Measurements from ENCODE around the gene RBM20. TPM values are rescaled to one million over a fixed set of nuclear protein-coding genes. Genes with fewer than 3 reads are reported as not detected.

RBM20 gene
- total and polyA plus RNA-seq, 2 donors from 2014 or later, result 0.88 to 2.1 TPM

- no peak overlapping the region for H3K4me3 ChIP-seq (ENCODE audit: low read length in 3 of 3)
- H3K27ac ChIP-seq (ENCODE audit: low read depth in 2 of 2, low read length in 2 of 2), result no peak overlapping the region
- peaks cover 7 to 17% (median 8%) of the 10 kb centered on the region in 3 donors for H3K4me1 ChIP-seq (ENCODE audit: control insufficient read depth in 2 of 3, insufficient read depth in 2 of 3, low read depth in 1 of 3, low read length in 3 of 3)
- no peaks in the 10 kb centered on the region for H3K36me3 ChIP-seq (ENCODE audit: control insufficient read depth in 2 of 3, insufficient read depth in 3 of 3, low read length in 3 of 3)
- TF ChIP-seq CTCF (IDR thresholded peaks at IDR 0.05; ENCODE audit: borderline replicate concordance, extremely low read depth, insufficient read depth), result no peak
- intact Hi-C loops (cut with DNase I), result no loop called here
- no peaks in the 10 kb centered on the region for H3K27me3 ChIP-seq (ENCODE audit: control insufficient read depth, insufficient read depth, low read length)
- H3K9ac ChIP-seq (ENCODE audit: low read length in 3 of 3), result no peak overlapping the region
- no peak for FAIRE-seq
- no peak for DNase-seq
- H3K9me3 ChIP-seq (ENCODE audit: control insufficient read depth in 2 of 3, insufficient read depth in 1 of 3, low read length in 3 of 3), result no peaks in the 10 kb centered on the region
Measured at GRCh38 chr10:110804376-110804775, 160.2 kb downstream of the RBM20 start.

GRCh38 chr10:110805292-110805691 is 161.2 kb downstream of the RBM20 start:
- H3K9me3 ChIP-seq (ENCODE audit: control insufficient read depth in 2 of 3, insufficient read depth in 1 of 3, low read length in 3 of 3), result no peaks in the 10 kb centered on the region
- TF ChIP-seq CTCF (IDR thresholded peaks at IDR 0.05; ENCODE audit: borderline replicate concordance, extremely low read depth, insufficient read depth), result no peak
- H3K27me3 ChIP-seq (ENCODE audit: control insufficient read depth, insufficient read depth, low read length), result no peaks in the 10 kb centered on the region
- DNase-seq (no peak), FAIRE-seq (no peak)
- H3K9ac ChIP-seq (ENCODE audit: low read length in 3 of 3), result no peak overlapping the region
- H3K36me3 ChIP-seq (ENCODE audit: control insufficient read depth in 2 of 3, insufficient read depth in 3 of 3, low read length in 3 of 3), result no peaks in the 10 kb centered on the region
- H3K27ac ChIP-seq (ENCODE audit: low read depth in 2 of 2, low read length in 2 of 2), result no peak overlapping the region
- intact Hi-C loops (cut with DNase I), result no loop called here
- no peak overlapping the region for H3K4me3 ChIP-seq (ENCODE audit: low read length in 3 of 3)
- H3K4me1 ChIP-seq (ENCODE audit: control insufficient read depth in 2 of 3, insufficient read depth in 2 of 3, low read depth in 1 of 3, low read length in 3 of 3), result peaks cover 7 to 17% (median 8%) of the 10 kb centered on the region in 3 donors

GRCh38 chr10:110806335-110806734 is 162.2 kb downstream of the RBM20 start:
- Histone ChIP-seq H3K9ac (ENCODE audit: low read length in 3 of 3) (no peak overlapping the region), H3K27me3 (ENCODE audit: control insufficient read depth, insufficient read depth, low read length) (no peaks in the 10 kb centered on the region), H3K4me1 (ENCODE audit: control insufficient read depth in 2 of 3, insufficient read depth in 2 of 3, low read depth in 1 of 3, low read length in 3 of 3) (peaks cover 7 to 17% (median 8%) of the 10 kb centered on the region in 3 donors), H3K9me3 (ENCODE audit: control insufficient read depth in 2 of 3, insufficient read depth in 1 of 3, low read length in 3 of 3) (no peaks in the 10 kb centered on the region), H3K4me3 (ENCODE audit: low read length in 3 of 3) (no peak overlapping the region), H3K27ac (ENCODE audit: low read depth in 2 of 2, low read length in 2 of 2) (no peak overlapping the region), H3K36me3 (ENCODE audit: control insufficient read depth in 2 of 3, insufficient read depth in 3 of 3, low read length in 3 of 3) (no peaks in the 10 kb centered on the region)
- no peak for DNase-seq
- FAIRE-seq, result no peak
- intact Hi-C loops (cut with DNase I), result no loop called here
- TF ChIP-seq CTCF (IDR thresholded peaks at IDR 0.05; ENCODE audit: borderline replicate concordance, extremely low read depth, insufficient read depth), result no peak

- Histone ChIP-seq H3K27me3 (ENCODE audit: control insufficient read depth, insufficient read depth, low read length) (no peaks in the 10 kb centered on the region), H3K27ac (ENCODE audit: low read depth in 2 of 2, low read length in 2 of 2) (no peak overlapping the region), H3K9ac (ENCODE audit: low read length in 3 of 3) (no peak overlapping the region), H3K4me1 (ENCODE audit: control insufficient read depth in 2 of 3, insufficient read depth in 2 of 3, low read depth in 1 of 3, low read length in 3 of 3) (peaks cover 0 to 4% (median 3%) of the 10 kb centered on the region in 3 donors), H3K9me3 (ENCODE audit: control insufficient read depth in 2 of 3, insufficient read depth in 1 of 3, low read length in 3 of 3) (no peaks in the 10 kb centered on the region), H3K36me3 (ENCODE audit: control insufficient read depth in 2 of 3, insufficient read depth in 3 of 3, low read length in 3 of 3) (no peaks in the 10 kb centered on the region), H3K4me3 (ENCODE audit: low read length in 3 of 3) (no peak overlapping the region)
- no peak for TF ChIP-seq CTCF (IDR thresholded peaks at IDR 0.05; ENCODE audit: borderline replicate concordance, extremely low read depth, insufficient read depth)
- DNase-seq, result no peak
- FAIRE-seq, result no peak
- intact Hi-C loops (cut with DNase I), result no loop called here
Measured at GRCh38 chr10:110808123-110808522, 164.0 kb downstream of the RBM20 start.
